ENCODE measurements around the gene SCCPDH. TPM values are rescaled to one million over a fixed set of nuclear protein-coding genes. Genes with fewer than 3 reads are reported as not detected.

Gene SCCPDH
- total RNA-seq, 1 donor from 2014 or later = 29.4 TPM

DNA sequence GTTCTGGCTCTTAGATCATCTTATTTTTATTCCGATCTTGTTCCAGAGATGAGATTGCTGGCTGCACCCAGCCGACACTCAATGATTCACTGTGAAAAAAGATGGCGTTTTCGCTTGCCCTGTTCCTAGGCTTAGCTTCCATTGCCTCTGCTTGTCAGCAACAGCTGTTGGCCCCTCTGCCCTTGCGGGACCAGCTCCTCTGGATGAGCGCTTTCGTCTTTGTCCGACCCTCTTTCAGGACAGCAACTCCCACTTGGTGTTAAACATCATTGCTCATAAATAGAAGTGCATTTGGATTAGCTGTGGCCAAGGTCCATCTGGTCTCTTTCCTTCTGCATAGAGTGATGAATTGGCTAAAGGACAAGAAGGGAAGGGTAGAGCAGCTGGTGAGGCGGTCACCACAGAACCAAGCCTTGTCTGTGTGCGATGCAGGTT is 43.5 kb upstream of the SCCPDH start:
- no peak for DNase-seq
- Histone ChIP-seq H3K4me1 (peaks cover 35% of the 10 kb centered on the region), H3K9me3 (replicated peaks) (no peaks in the 10 kb centered on the region), H3K4me3 (no peak overlapping the region), H3K36me3 (no peaks in the 10 kb centered on the region), H3K27ac (replicated peaks) (peak overlapping the region; percentile 71), H3K27me3 (ENCODE audit: low read depth) (no peaks in the 10 kb centered on the region)
- intact Hi-C loops (cut with micrococcal nuclease) = no loop called here
- TF ChIP-seq, protein P1, sequence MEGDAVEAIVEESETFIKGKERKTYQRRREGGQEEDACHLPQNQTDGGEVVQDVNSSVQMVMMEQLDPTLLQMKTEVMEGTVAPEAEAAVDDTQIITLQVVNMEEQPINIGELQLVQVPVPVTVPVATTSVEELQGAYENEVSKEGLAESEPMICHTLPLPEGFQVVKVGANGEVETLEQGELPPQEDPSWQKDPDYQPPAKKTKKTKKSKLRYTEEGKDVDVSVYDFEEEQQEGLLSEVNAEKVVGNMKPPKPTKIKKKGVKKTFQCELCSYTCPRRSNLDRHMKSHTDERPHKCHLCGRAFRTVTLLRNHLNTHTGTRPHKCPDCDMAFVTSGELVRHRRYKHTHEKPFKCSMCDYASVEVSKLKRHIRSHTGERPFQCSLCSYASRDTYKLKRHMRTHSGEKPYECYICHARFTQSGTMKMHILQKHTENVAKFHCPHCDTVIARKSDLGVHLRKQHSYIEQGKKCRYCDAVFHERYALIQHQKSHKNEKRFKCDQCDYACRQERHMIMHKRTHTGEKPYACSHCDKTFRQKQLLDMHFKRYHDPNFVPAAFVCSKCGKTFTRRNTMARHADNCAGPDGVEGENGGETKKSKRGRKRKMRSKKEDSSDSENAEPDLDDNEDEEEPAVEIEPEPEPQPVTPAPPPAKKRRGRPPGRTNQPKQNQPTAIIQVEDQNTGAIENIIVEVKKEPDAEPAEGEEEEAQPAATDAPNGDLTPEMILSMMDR (IDR thresholded peaks at IDR 0.05; ENCODE audit: borderline replicate concordance) = no peak

DNA sequence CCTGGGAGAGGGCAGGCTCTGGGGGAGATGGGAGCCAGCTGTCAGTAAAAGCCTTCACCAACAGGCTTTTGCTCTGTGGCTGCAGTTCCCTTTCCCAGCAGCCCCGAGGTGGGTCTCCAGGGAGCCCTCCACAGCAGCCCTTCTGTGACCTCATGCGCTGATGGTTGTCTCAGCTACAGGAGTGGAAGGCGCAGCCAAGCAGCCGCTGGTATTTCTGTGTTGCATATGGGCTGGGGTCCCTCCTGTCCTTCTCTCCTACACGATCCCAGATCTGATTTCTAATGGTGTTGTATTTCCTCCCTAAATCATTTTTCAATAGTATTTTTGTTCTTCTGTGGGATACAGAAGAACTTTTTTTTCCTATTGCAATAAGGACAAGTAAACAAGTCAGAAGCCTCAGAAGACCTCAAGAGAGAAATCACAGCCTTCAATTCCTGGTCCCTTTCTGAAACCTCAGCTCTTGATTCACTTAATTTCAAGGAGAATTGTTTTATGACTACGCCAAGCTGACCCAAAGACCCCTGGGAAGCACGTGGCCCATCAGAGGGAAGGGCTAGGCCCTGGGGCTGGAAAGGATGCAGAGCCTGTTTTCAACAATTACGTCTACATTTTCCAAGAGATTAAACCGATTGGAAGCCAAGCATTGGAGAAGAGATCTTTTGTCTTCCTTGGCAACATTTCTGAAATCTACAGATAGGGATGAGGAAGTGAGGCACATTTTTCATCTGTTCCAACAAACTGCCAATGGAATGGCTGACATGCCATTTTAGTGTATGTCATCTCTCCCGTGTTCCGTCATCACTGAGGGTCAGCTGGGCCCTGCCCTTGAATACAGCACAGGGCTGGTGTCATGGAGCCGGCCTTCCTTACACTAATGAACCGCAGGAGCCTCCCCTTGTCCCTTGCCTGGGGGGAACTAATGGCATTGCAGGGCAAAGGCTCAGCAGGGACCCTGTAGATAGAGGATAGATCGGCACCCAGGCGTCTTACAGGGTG is 42.0 kb upstream of the SCCPDH start:
- Histone ChIP-seq H3K4me1 (peaks cover 35% of the 10 kb centered on the region), H3K9me3 (replicated peaks) (no peaks in the 10 kb centered on the region), H3K4me3 (no peak overlapping the region), H3K27me3 (ENCODE audit: low read depth) (no peaks in the 10 kb centered on the region), H3K27ac (replicated peaks) (peak overlapping the region; percentile 71), H3K36me3 (no peaks in the 10 kb centered on the region)
- TF ChIP-seq, protein P1 (IDR thresholded peaks at IDR 0.05; ENCODE audit: borderline replicate concordance) = no peak
- intact Hi-C loops (cut with micrococcal nuclease) = no loop called here
- peak; percentile 75 for DNase-seq

DNA sequence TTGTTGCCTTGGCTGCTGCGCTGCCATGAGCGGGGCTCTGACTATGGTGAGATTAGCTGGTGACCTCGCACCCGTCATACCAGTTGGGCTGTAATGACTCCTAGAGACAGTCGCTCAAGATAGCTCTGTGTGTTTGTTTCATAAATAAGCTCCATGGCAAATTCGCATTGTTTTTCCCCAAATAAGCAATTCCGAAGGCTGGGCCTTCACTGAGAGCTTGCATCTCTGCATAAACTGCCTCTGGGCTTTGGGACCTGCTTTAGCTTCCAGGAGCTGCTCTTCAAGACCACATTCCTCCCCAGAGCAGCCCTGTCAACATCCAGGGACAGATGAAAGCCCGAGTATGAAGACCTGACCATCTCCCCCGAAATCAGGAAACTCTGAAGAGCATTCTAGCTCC is 40.7 kb upstream of the SCCPDH start:
- intact Hi-C loops (cut with micrococcal nuclease) = no loop called here
- Histone ChIP-seq H3K9me3 (replicated peaks) (no peaks in the 10 kb centered on the region), H3K4me1 (peaks cover 35% of the 10 kb centered on the region), H3K27me3 (ENCODE audit: low read depth) (no peaks in the 10 kb centered on the region), H3K4me3 (no peak overlapping the region), H3K36me3 (no peaks in the 10 kb centered on the region), H3K27ac (replicated peaks) (peak overlapping the region; percentile 71)
- no peak for DNase-seq
- TF ChIP-seq, protein P1 (IDR thresholded peaks at IDR 0.05; ENCODE audit: borderline replicate concordance) = no peak

DNA sequence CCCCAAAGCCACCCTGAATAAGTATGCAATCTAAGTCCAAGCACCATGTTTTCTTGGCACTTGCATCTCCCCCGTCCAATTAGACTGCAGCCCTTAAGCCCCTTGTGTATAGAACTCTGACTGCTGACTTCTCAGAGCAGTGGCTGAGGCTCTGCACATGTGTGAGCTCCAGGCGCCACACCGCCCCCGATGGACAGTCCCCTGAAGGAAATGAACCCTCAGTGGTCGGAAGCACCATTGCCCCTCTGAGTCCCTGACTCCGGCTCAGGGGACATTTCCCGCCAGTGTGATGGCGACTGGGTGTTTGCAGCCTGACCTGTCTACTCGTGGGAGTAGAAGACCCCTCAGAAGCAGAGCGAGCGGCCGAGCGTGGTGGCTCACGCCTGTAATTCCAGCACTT is 37.2 kb upstream of the SCCPDH start:
- no peaks in the 10 kb centered on the region for H3K36me3 ChIP-seq
- H3K9me3 ChIP-seq (replicated peaks) = no peaks in the 10 kb centered on the region
- peaks cover 28% of the 10 kb centered on the region for H3K4me1 ChIP-seq
- no peak for DNase-seq
- H3K27me3 ChIP-seq (ENCODE audit: low read depth) = no peaks in the 10 kb centered on the region
- H3K4me3 ChIP-seq = no peak overlapping the region
- TF ChIP-seq, protein P1 (IDR thresholded peaks at IDR 0.05; ENCODE audit: borderline replicate concordance) = no peak
- intact Hi-C loops (cut with micrococcal nuclease) = no loop called here
- no peak overlapping the region for H3K27ac ChIP-seq (replicated peaks)

DNA sequence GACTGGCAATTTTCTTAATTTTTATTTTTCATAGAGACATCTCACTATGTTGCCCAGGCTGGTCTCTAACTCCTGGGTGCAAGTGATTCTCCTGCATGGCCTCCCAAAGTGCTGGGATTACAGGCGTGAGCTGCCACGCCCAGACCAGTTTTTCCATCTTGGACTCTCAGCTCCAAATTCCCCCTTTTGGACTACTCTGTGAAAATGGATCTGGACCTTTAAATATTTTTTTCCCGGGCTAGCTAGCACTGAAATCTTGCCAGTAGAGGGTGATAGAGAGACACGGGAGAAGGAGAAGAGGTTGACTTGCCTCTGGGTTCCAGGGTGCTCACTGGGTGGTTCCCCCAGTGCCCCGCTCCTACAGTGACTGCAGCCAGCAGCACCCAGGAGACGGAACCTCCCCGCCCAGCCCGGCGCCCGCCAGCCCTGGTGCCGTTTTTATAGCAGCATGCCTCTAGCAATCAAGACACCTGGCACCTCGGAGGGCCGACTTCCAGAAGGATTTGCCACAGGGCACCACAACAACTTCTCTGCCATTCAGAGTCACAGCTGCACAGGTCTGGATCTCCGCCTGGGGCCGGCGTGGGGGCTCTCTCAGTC is 34.7 kb upstream of the SCCPDH start:
- Histone ChIP-seq H3K27me3 (ENCODE audit: low read depth) (no peaks in the 10 kb centered on the region), H3K27ac (replicated peaks) (peak overlapping the region; percentile 47), H3K4me1 (peaks cover 19% of the 10 kb centered on the region), H3K36me3 (no peaks in the 10 kb centered on the region), H3K4me3 (peak overlapping the region; percentile 58), H3K9me3 (replicated peaks) (peaks cover 12% of the 10 kb centered on the region)
- intact Hi-C loops (cut with micrococcal nuclease) = loop anchor here (10.0 kb wide), 1 partner anchor 45 kb away; no protein-coding TSS in a partner anchor
- TF ChIP-seq, protein P1 (IDR thresholded peaks at IDR 0.05; ENCODE audit: borderline replicate concordance) = peak; percentile 86
- peak; percentile 51 for DNase-seq

Measured in left ventricle myocardium inferior (tissue), 1 donor.